ENCODE measurements around the gene B3GNT3. TPM values are rescaled to one million over a fixed set of nuclear protein-coding genes. Genes with fewer than 3 reads are reported as not detected.

The B3GNT3 gene
- total RNA-seq, 3 donors from 2014 or later, result 0.32 to 6.9 (median 2.0) TPM

DNA sequence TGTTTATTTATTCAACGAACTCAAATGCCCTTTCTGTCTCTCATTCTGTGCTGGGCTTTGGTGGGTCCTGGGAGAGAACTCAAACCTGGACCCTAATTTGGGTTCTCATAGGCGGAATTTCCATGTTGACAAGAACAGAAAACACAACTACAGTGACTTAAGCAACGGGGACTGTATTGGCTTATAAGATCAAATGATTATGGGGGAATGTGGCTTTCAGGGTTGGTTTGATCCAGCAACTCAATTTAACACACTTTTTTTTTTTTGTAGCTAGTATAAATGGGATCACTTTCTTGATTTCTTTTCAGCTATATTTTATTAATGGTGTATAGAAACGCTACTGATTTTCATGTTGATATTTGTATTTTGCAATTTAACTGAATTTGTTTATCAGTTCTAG, 33.8 kb upstream of the B3GNT3 start:
- H3K9me3 ChIP-seq, result no peaks in the 10 kb centered on the region

DNA sequence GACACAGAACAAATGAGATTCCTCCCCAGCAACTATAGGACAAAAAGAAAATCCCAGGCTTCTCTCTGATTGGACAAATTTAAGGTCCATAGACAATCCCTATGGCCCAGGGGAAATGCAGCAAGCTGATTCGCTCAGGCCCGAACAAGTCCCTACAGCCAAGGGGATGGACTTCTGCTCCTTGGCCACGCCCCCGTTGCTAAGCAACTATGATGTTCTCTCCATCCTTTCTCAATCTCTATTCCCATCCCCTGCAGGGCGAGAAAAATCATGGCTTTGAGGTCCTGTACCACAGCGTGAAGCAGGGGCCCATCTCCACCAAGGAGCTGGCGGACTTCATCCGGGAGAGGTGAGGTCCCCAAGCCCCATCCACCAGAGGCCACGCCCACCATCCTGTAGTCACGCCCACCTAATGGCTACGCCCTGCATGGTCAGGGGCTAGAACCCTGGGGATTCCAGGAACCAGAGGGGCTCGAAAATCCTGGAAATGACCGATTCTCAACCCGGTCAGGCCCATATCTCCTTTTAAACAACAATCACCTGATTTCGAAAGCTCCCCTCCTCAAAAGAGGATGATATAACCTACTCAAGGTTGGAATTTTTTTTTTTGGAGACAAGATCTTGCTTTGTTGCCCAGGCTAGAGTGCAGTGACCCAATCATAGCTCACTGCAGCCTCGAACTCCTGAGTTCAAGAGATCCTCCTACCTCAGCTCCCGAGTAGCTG, 32.3 kb upstream of the B3GNT3 start:
- H3K4me1 ChIP-seq, result no peaks in the 10 kb centered on the region
- H3K4me3 ChIP-seq, result no peak overlapping the region
- H3K27ac ChIP-seq, result no peak overlapping the region
- DNase-seq (ENCODE audit: low spot score in 2 of 2), result no peak
- no peaks in the 10 kb centered on the region for H3K27me3 ChIP-seq
- TF ChIP-seq, protein P1, sequence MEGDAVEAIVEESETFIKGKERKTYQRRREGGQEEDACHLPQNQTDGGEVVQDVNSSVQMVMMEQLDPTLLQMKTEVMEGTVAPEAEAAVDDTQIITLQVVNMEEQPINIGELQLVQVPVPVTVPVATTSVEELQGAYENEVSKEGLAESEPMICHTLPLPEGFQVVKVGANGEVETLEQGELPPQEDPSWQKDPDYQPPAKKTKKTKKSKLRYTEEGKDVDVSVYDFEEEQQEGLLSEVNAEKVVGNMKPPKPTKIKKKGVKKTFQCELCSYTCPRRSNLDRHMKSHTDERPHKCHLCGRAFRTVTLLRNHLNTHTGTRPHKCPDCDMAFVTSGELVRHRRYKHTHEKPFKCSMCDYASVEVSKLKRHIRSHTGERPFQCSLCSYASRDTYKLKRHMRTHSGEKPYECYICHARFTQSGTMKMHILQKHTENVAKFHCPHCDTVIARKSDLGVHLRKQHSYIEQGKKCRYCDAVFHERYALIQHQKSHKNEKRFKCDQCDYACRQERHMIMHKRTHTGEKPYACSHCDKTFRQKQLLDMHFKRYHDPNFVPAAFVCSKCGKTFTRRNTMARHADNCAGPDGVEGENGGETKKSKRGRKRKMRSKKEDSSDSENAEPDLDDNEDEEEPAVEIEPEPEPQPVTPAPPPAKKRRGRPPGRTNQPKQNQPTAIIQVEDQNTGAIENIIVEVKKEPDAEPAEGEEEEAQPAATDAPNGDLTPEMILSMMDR (IDR thresholded peaks at IDR 0.05), result no peak
- TF ChIP-seq POLR2A (IDR thresholded peaks at IDR 0.05) (no peak), POLR2AphosphoS5 (IDR thresholded peaks at IDR 0.05) (no peak)
- intact Hi-C loops (cut with DNase I; ENCODE audit: low total_unique reads), result no loop called here
- H3K36me3 ChIP-seq, result no peaks in the 10 kb centered on the region
- H3K9me3 ChIP-seq, result no peaks in the 10 kb centered on the region

More for the DNA sequence above, 33.8 kb upstream of the B3GNT3 start:
- H3K4me3 ChIP-seq, result no peak overlapping the region
- intact Hi-C loops (cut with DNase I; ENCODE audit: low total_unique reads), result no loop called here
- no peak for DNase-seq (ENCODE audit: low spot score in 2 of 2)
- TF ChIP-seq POLR2A (IDR thresholded peaks at IDR 0.05) (no peak), POLR2AphosphoS5 (IDR thresholded peaks at IDR 0.05) (no peak)
- TF ChIP-seq, protein P1 (IDR thresholded peaks at IDR 0.05), result no peak
- H3K4me1 ChIP-seq, result no peaks in the 10 kb centered on the region
- H3K27ac ChIP-seq, result no peak overlapping the region
- H3K36me3 ChIP-seq, result no peaks in the 10 kb centered on the region
- no peaks in the 10 kb centered on the region for H3K27me3 ChIP-seq

DNA sequence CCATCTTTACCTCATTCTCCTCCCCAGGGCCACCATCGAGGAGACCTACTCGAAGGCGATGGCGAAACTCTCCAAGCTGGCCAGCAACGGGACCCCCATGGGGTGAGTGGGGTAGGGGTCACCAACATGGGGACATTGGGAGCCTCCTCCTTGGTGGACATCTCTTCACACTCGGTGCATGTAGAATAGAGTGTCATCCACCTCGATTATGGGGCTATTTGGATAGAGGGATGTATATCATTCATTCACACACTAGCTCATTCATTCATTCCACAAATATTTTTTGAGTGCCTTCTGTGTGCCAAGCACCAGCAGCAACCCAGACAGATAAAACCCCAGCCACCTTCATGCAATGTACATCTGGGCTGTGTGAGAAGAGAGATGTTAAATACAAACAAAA, 30.6 kb upstream of the B3GNT3 start:
- no peak overlapping the region for H3K4me3 ChIP-seq
- no peaks in the 10 kb centered on the region for H3K9me3 ChIP-seq
- H3K4me1 ChIP-seq, result no peaks in the 10 kb centered on the region
- intact Hi-C loops (cut with DNase I; ENCODE audit: low total_unique reads), result no loop called here
- H3K27ac ChIP-seq, result no peak overlapping the region
- DNase-seq (ENCODE audit: low spot score in 2 of 2), result no peak
- H3K36me3 ChIP-seq, result no peaks in the 10 kb centered on the region
- no peak for TF ChIP-seq POLR2AphosphoS5 (IDR thresholded peaks at IDR 0.05)
- TF ChIP-seq, protein P1 (IDR thresholded peaks at IDR 0.05), result no peak
- no peak for TF ChIP-seq POLR2A (IDR thresholded peaks at IDR 0.05)
- H3K27me3 ChIP-seq, result no peaks in the 10 kb centered on the region

DNA sequence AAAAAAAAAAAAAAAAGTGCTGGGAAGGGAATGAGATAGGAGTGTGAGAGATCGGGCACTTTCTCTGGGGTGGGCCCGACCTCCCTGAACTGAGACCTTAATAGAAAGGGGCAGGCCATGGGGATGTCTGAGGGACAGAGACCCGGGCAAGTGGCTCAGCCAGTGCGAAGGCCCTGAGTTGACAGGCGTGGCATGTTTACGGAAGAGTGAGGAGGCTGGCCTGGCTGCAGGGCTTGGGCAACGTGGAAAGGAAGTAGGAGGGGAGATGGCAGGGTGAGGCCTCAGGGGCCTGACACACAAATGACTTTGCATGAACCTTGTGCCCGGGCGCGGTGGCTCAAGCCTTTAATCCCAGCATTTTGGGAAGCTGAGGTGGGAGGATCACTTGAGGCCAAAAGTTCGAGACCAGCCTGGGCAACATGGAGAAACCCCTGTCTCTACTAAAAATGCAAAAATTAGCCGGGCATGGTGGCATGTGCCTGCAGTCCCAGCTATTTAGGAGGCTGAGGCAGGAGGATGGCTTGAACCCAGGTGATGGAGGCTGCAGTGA, 29.8 kb upstream of the B3GNT3 start:
- TF ChIP-seq POLR2A (IDR thresholded peaks at IDR 0.05), result no peak

DNA sequence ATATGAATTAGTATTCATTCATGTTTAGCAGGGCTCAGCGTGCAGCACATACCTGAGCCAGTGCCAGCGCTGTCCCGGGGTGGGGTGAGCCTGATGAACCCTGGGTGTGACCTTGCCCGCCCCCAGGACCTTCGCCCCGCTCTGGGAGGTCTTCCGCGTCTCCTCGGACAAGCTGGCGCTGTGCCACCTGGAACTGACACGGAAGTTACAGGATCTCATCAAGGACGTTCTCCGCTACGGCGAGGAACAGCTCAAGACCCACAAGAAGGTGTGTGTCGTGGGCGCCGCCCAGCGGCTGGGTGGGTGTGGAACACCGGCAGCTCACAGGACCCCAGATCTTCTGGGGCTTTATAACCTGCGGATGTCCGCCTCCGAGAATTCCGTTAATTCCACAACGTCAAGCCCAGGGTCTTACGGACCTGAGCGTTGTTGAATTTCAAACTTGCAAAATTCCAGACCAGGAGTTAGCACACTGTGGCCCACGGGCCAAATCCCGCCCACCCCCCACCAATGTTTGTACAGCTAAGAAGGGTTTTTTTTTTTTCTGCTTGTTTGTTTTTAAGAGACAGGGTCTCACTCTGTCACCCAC, 28.3 kb upstream of the B3GNT3 start:
- intact Hi-C loops (cut with DNase I; ENCODE audit: low total_unique reads), result no loop called here

More for the DNA sequence above, 29.8 kb upstream of the B3GNT3 start:
- intact Hi-C loops (cut with DNase I; ENCODE audit: low total_unique reads), result no loop called here
- H3K4me3 ChIP-seq, result no peak overlapping the region
- DNase-seq (ENCODE audit: low spot score in 2 of 2), result peak in 1 of 2 donors; percentile 44
- H3K4me1 ChIP-seq, result no peaks in the 10 kb centered on the region
- H3K9me3 ChIP-seq, result no peaks in the 10 kb centered on the region
- H3K27me3 ChIP-seq, result no peaks in the 10 kb centered on the region
- H3K27ac ChIP-seq, result no peak overlapping the region
- no peaks in the 10 kb centered on the region for H3K36me3 ChIP-seq

More for the DNA sequence above, 28.3 kb upstream of the B3GNT3 start:
- peak overlapping the region in 2 of 3 donors; percentile 28 to 50 for H3K4me3 ChIP-seq
- no peaks in the 10 kb centered on the region for H3K36me3 ChIP-seq
- H3K27me3 ChIP-seq, result no peaks in the 10 kb centered on the region
- H3K4me1 ChIP-seq, result no peaks in the 10 kb centered on the region
- no peak overlapping the region for H3K27ac ChIP-seq
- DNase-seq (ENCODE audit: low spot score in 2 of 2), result peak; percentile 70 to 71
- no peak for TF ChIP-seq POLR2A (IDR thresholded peaks at IDR 0.05)
- TF ChIP-seq, protein P1 (IDR thresholded peaks at IDR 0.05), result peak; percentile 49 to 76 (median 73)
- H3K9me3 ChIP-seq, result no peaks in the 10 kb centered on the region
